IgD-negative memory B cell (primary cell): ENCODE data around the gene ADAMTS14. TPM values are rescaled to one million over a fixed set of nuclear protein-coding genes. Genes with fewer than 3 reads are reported as not detected.

ENCODE experiments used
- polyA plus RNA-seq: library from polyadenylated mRNA; unstranded; fragments of 300-500 nt; fragmentation: Illumina TruSeq; gene quantifications from one replicate; pipeline ENCODE4 v1.2.3, GENCODE V29; 2021

Gene ADAMTS14
- polyA plus RNA-seq, 1 donor from 2014 or later = not detected

Other genes with a start within 250 kb of the ADAMTS14 start
- gene NODAL, start 230.8 kb upstream of the ADAMTS14 start, polyA plus RNA-seq = not detected
- gene PALD1, start 193.7 kb upstream of the ADAMTS14 start, polyA plus RNA-seq = 0.08 TPM
- gene PRF1, start 69.8 kb upstream of the ADAMTS14 start, polyA plus RNA-seq = 24.3 TPM
- gene TBATA, start 112.9 kb downstream of the ADAMTS14 start, polyA plus RNA-seq = not detected
- gene SGPL1, start 143.4 kb downstream of the ADAMTS14 start, polyA plus RNA-seq = 12.0 TPM
- gene PCBD1, start 216.1 kb downstream of the ADAMTS14 start, polyA plus RNA-seq = 27.2 TPM